Diencephalon (tissue), 1 donor: ENCODE data around the gene CALR. TPM values are rescaled to one million over a fixed set of nuclear protein-coding genes. Genes with fewer than 3 reads are reported as not detected.

Source experiments
- small RNA-seq: library from RNA; depleted of rRNA; stranded (forward); fragments of <200 nt; gene quantifications from one replicate; pipeline ENCODE3, GENCODE V24; 2014
- total RNA-seq: library from RNA; depleted of rRNA; stranded (reverse); fragments of >200 nt; gene quantifications from one replicate; pipeline ENCODE4 v1.2.3, GENCODE V29; 2014

Gene CALR
- total RNA-seq: 382 TPM

DNA sequence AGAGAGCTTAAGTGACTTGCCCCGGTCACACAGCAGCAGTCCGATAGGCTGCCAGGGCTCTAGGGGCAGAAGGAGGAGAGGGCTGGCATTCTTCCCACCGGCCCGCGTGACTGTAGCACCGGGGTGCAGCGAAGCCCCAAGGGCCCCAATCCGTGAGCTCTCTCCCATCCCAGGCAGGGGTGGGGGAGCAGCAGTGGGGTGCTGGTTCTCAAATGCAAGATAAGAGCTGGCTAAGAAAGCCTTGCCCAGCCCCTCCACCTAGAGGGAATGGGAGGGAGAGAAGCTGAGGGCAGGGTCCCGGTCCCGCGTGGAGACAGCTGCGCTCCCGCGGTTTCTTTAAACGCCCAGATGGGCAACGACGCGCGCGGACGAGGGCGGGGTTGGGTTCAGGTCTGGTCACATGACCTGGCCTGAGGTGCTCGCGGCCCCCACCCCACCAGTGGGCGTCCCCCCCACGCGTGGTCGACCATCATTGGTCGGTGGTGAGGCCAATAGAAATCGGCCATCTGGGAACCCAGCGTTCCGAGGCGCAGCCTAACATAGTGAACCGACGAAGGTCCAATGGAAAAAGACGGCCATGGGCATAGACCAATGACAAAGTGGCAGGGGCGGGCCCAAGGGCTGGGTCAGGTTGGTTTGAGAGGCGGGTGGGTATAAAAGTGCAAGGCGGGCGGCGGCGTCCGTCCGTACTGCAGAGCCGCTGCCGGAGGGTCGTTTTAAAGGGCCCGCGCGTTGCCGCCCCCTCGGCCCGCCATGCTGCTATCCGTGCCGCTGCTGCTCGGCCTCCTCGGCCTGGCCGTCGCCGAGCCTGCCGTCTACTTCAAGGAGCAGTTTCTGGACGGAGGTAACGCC lies at the start of gene CALR:
TSS of gene CALR (plus strand) at position 683 of the 852 bp plus-strand sequence. CDS start at position 754, 71 bp downstream.

DNA sequence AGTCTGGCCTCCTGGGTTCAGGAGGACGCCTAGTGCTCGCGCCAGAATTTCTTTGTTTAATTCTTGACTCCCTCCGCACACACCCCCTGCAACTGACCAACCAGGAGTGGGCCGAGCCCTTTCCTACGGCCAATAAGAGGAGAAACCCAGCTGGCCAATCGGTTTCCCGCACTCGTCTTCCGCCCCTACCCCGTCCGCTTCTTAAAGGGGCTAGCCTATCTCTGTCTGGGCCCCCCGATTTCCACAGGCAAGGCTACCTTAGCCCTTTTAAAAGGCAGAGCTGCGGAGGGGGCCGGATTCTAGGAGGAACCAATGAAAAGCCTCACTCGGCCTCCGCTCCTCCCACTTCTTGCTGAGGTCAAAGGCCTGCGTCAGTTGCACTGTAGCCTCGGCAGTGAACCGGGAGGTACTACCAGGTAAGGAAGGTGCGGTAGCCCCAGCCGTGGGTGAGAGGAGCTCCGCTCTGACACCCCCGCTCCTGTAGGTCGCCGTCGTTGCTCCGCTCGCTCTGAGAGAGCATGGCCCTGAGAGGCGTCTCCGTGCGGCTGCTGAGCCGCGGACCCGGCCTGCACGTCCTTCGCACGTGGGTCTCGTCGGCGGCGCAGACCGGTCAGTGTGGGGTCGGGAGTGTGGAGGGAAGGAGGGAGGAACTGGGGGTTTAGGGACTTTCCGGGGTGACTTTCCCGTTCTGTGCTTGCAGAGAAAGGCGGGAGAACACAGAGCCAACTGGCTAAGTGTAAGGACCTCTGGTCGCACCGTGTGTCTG lies 47.4 kb upstream of the CALR start, which contains the start of gene GCDH:
TSS of gene GCDH (plus strand) at position 374 of the 766 bp plus-strand sequence. CDS start at position 519, 145 bp downstream.

DNA sequence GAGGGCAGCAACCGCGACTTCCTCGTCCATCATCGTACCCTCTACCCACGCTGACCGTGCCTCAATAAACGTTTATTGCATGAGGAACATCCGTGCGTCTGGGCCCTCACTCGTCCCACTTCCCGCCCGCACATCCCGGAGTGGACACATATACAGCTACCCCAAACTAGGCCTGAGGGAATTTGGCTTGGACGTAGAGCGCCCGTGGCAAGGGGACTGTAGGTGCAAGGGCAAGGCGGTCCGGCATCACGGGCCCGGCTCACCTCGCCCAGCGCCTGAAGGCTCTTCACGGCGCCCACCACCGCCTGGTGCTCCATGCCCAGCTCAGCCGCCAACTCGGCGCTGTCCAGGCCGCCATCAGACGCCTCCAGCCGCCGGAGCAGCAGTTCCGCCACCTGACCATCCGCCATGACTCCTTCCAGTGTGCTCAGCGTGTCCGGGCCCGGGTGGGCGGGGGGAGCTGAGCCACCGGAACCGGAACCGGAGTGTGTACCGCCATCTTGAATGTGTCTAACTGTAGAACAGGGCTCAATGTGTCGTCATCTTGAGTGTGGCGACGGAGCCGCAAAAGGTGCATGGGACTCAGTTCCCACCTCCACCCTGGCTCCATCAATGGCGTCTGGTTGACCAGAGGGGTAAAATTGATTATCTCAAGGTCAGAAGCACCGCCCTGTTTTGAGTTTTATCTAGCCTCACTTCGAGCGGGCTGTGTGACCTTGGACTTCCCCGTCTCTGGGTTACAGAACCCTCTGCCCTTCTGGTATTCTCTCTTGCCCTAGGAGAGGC lies 4.9 kb upstream of the CALR start, which contains the start of gene FARSA:
TSS of gene FARSA (minus strand) at position 425 of the 786 bp plus-strand sequence. CDS start at position 410, 15 bp downstream.

DNA sequence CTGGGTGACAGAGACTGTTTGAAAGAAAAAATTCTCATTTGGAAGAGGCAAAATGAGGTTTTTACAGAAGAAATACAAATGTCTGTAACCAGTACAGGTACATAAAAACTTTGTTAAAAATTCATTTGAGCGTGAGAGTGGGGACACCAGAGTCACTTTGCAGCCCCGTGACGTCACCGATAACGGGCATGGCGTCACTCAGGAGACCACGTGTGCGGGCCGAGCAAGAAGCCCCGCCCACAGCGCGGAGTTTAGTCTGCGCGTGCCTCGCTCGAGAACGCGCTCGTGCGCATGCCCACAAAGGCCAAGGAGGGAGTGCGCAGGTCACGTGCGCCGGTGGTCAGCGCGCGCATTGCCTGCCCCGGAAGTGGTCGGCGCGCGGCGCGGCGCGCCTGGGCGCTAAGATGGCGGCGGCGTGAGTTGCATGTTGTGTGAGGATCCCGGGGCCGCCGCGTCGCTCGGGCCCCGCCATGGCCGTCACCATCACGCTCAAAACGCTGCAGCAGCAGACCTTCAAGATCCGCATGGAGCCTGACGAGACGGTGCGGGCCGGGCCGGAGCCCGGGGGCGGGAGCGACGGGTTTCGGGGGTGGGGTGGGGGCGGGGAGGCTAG lies 7.2 kb downstream of the CALR start, which contains the start of gene RAD23A:
TSS of gene RAD23A (plus strand) at position 384 of the 613 bp plus-strand sequence. CDS start at position 471, 87 bp downstream.

DNA sequence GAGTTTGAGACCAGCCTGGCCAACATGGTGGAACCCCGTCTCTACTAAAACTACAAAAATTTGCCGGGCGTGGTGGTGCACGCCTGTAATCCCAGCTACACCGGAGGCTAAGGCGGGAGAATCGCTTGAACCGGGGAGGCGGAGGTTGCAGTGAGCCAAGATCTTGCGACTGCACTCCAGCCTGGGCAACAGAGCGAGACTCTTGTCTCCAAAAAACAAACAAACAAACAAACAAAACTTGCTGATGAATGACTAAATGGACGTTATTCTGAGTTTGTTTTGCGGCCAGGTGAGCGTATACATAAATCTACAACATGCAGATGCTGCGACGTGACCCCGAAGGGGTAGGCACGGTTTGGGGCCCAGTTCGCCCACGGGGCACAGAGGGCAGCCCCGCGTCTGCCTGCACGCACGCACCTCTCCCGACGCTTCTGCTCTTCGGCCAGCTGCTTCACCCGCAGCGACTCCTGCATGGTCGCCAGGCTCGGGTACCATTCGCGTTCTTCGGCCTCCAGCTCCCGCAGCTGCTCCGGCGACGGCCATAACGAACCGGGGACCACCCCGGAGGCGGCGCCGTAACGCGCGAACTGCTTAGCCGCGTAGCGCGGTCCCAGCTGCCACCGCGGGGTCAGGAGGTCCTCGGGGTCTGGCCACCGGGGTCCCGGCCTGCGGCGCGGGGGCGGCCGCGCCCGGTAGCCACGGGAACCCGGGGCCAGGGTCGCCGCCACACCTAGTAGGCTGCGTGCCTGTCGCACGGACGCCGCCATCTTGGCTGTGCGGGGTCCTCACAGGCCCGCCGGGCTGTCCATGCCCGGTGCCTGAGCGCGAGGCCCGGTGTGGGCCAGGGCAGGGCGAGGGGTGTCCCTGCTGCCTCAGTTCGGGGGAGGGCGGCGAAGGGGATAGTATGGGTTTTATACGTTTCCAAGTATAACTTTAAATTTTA lies 18.3 kb downstream of the CALR start, which contains the start of gene GADD45GIP1:
TSS of gene GADD45GIP1 (minus strand) at position 778 of the 943 bp plus-strand sequence. CDS start at position 767, 11 bp downstream.

DNA sequence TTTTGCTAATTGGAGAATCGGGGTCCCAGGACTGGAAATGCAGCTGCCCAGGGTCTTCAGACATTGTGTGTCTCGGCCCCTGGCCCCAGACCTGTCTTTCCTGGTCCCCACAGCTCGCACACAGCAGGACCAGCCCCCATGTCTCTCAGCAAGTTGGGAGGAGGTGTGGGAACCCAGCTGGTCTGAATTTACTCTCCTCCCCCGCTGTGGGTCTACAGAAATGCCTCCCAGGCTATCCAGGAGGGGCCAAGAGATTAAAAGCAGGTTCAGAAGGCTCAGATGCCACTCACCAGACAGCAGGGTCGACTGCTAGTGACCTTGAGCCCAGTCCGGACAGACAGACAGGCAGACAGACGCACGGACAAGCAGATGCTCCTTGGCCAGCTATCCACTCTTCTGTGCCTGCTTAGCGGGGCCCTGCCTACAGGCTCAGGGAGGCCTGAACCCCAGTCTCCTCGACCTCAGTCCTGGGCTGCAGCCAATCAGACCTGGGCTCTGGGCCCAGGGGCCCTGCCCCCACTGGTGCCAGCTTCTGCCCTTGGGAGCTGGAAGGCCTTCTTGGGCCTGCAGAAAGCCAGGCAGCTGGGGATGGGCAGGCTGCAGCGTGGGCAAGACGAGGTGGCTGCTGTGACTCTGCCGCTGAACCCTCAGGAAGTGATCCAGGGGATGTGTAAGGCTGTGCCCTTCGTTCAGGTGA lies 31.0 kb downstream of the CALR start, which contains the start of gene DAND5:
TSS of gene DAND5 (plus strand) at position 285 of the 697 bp plus-strand sequence. CDS start at position 370, 85 bp downstream.

Small RNAs within 50 kb of the gene (small RNA-seq; reads per million reads assigned to genes)
- gene MIR5695 (0.69 reads per million, percentile 67 among the genes with 10 or more reads in this experiment), gene MIR6515 (0.13 reads per million)

Other genes with a start within 250 kb of the CALR start
- gene FBXW9, start 242.0 kb upstream of the CALR start, total RNA-seq: 13.6 TPM
- gene TNPO2, start 214.7 kb upstream of the CALR start, total RNA-seq: 137 TPM
- gene TRIR, start 203.9 kb upstream of the CALR start, total RNA-seq: 123 TPM
- 71.5 TPM for gene GET3, start 201.1 kb upstream of the CALR start, total RNA-seq
- not detected for gene BEST2, start 186.8 kb upstream of the CALR start, total RNA-seq
- gene HOOK2, start 163.1 kb upstream of the CALR start, total RNA-seq: 22.6 TPM
- gene JUNB, start 147.1 kb upstream of the CALR start, total RNA-seq: 21.7 TPM
- 290 TPM for gene PRDX2, start 136.8 kb upstream of the CALR start, total RNA-seq
- not detected for gene THSD8, start 136.5 kb upstream of the CALR start, total RNA-seq
- gene RNASEH2A, start 132.0 kb upstream of the CALR start, total RNA-seq: 11.3 TPM
- gene RTBDN, start 104.0 kb upstream of the CALR start, total RNA-seq: 1.8 TPM
- 71.0 TPM for gene MAST1, start 100.1 kb upstream of the CALR start, total RNA-seq
- gene DNASE2, start 57.2 kb upstream of the CALR start, total RNA-seq: 7.8 TPM
- 0.69 TPM for gene KLF1, start 51.4 kb upstream of the CALR start, total RNA-seq
- 21.9 TPM for gene GCDH, start 47.4 kb upstream of the CALR start, total RNA-seq
- not detected for gene SYCE2, start 19.3 kb upstream of the CALR start, total RNA-seq
- 64.8 TPM for gene FARSA, start 4.9 kb upstream of the CALR start, total RNA-seq
- gene RAD23A, start 7.3 kb downstream of the CALR start, total RNA-seq: 33.2 TPM
- 19.6 TPM for gene GADD45GIP1, start 18.6 kb downstream of the CALR start, total RNA-seq
- gene DAND5, start 31.0 kb downstream of the CALR start, total RNA-seq: not detected
- gene NFIX, start 56.9 kb downstream of the CALR start, total RNA-seq: 27.9 TPM
- 3.9 TPM for gene LYL1, start 164.2 kb downstream of the CALR start, total RNA-seq
- gene TRMT1, start 178.1 kb downstream of the CALR start, total RNA-seq: 17.3 TPM
- gene NACC1, start 179.7 kb downstream of the CALR start, total RNA-seq: 22.1 TPM
- 23.8 TPM for gene STX10, start 211.8 kb downstream of the CALR start, total RNA-seq
- gene IER2, start 211.8 kb downstream of the CALR start, total RNA-seq: 13.4 TPM